ENCODE measurements around the gene DLK2. TPM values are rescaled to one million over a fixed set of nuclear protein-coding genes. Genes with fewer than 3 reads are reported as not detected.

Gene DLK2
- total and polyA plus RNA-seq, 2 of the 13 experiments (the other 11 are each of a cell fraction or from before 2014, with no cell fraction given), result 1.2 to 3.8 TPM

GRCh38 chr6:43477235-43478007, 22.1 kb upstream of the DLK2 start, which contains the start of gene TJAP1 (continued):
- TF ChIP-seq PAF1 (CRISPR knock-in tag; IDR thresholded peaks at IDR 0.05), result no peak
- no peak for TF ChIP-seq MZF1 (CRISPR knock-in tag; IDR thresholded peaks at IDR 0.05; ENCODE audit: borderline replicate concordance)
- peak; percentile 78 for TF ChIP-seq NR2C2 (CRISPR knock-in tag; IDR thresholded peaks at IDR 0.05; ENCODE audit: borderline replicate concordance)
- peak; percentile 13; the same call in 1 of the 2 replicates for TF ChIP-seq ZNF253 (CRISPR knock-in tag; IDR thresholded peaks at IDR 0.05; ENCODE audit: borderline replicate concordance)
- TF ChIP-seq ZNF556 (CRISPR knock-in tag; IDR thresholded peaks at IDR 0.05; ENCODE audit: borderline replicate concordance), result peak; percentile 90; the same call in 1 of the 2 replicates
- TF ChIP-seq ZNF512 (CRISPR knock-in tag; IDR thresholded peaks at IDR 0.05), result 0 out of 2 replicates have a peak, but pooled peaks have one; percentile 41
- peak; percentile 69; the same call in 1 of the 2 replicates for TF ChIP-seq ZNF543 (CRISPR knock-in tag; IDR thresholded peaks at IDR 0.05)
- no peak for TF ChIP-seq NFKBIZ (CRISPR knock-in tag; IDR thresholded peaks at IDR 0.05)
- no peak for TF ChIP-seq RFX3 (CRISPR knock-in tag; IDR thresholded peaks at IDR 0.05)
- TF ChIP-seq ZHX1 (CRISPR knock-in tag; IDR thresholded peaks at IDR 0.05; ENCODE audit: low read depth), result peak; percentile 75; the same call in 1 of the 2 replicates
- no peak for TF ChIP-seq ZNF468 (CRISPR knock-in tag; IDR thresholded peaks at IDR 0.05)
- no peak for TF ChIP-seq RBM22 (optimal IDR thresholded peaks at IDR 0.05; ENCODE audit: low read length)
- peak; percentile 44 for TF ChIP-seq UBTF (CRISPR knock-in tag; IDR thresholded peaks at IDR 0.05)
- 0 out of 2 replicates have a peak, but pooled peaks have one; percentile 20 for TF ChIP-seq DPF2 (CRISPR knock-in tag; IDR thresholded peaks at IDR 0.05; ENCODE audit: borderline replicate concordance, low read depth)
- no peak for TF ChIP-seq RARG (CRISPR knock-in tag; IDR thresholded peaks at IDR 0.05; ENCODE audit: low read depth)
- no peak for TF ChIP-seq ZNF296 (CRISPR knock-in tag; conservative IDR thresholded peaks at IDR 0.05)
- peak; percentile 88 for TF ChIP-seq ZNF143 (CRISPR knock-in tag; IDR thresholded peaks at IDR 0.05)
- no peak for TF ChIP-seq PREB (CRISPR knock-in tag; IDR thresholded peaks at IDR 0.05)
- TF ChIP-seq ZSCAN21 (CRISPR knock-in tag; IDR thresholded peaks at IDR 0.05; ENCODE audit: borderline replicate concordance), result peak; percentile 51
- TF ChIP-seq SUZ12 (IDR thresholded peaks at IDR 0.05; ENCODE audit: low read depth, low read length), result peak; percentile 37; the same call in 1 of the 2 replicates
